K562 (cell line): ENCODE results near the gene POR. TPM values are rescaled to one million over a fixed set of nuclear protein-coding genes. Genes with fewer than 3 reads are reported as not detected.
A peak's percentile ranks its signal among the peaks of the same experiment; 100 is the strongest.

Experiments
- ARNT ChIP-seq, 2 experiments: fragments of 450-650 bp; IDR thresholded peaks; 2 replicates each; pipeline ENCODE4 v1.6.1; 2016; ENCODE audit warnings: mild to moderate bottlenecking in 1 of 2
- CC2D1A ChIP-seq: fragments of 450-650 bp; IDR thresholded peaks from 2 replicates; pipeline ENCODE4 v1.6.1; 2017; ENCODE audit warnings: mild to moderate bottlenecking
- MYBL2 ChIP-seq, 2 experiments: fragments of 450-650 bp in 1 of 2; sonication (generic) in 1 of 2; formaldehyde crosslinking in 1 of 2; IDR thresholded peaks; 2 replicates each; pipeline versions ENCODE4 v1.6.1 to v1.8.1; 2017 to 2022; ENCODE audit warnings: borderline replicate concordance in 1 of 2, inconsistent platforms in 1 of 2, low read depth in 1 of 2, mild to moderate bottlenecking in 1 of 2, missing genetic modification reagents in 1 of 2, moderate library complexity in 1 of 2
- NUFIP1 ChIP-seq: fragments of 450-650 bp; IDR thresholded peaks from 2 replicates; pipeline ENCODE4 v1.6.1; 2018; ENCODE audit not compliant: partially characterized antibody
- PHF8 ChIP-seq: fragments of 200-600 bp; sonication (generic); IDR thresholded peaks from 2 replicates; pipeline ENCODE4 v1.6.1; 2012; ENCODE audit warnings: mixed run types, mild to moderate bottlenecking, inconsistent platforms, low read length, moderate library complexity, borderline replicate concordance
- RFX1 ChIP-seq: fragments of 450-650 bp; IDR thresholded peaks from 2 replicates; pipeline ENCODE4 v1.6.1; 2016; ENCODE audit warnings: mild to moderate bottlenecking, moderate library complexity
- SLC30A9 ChIP-seq: fragments of 250-450 bp; sonication (Bioruptor Pico); IDR thresholded peaks from 2 replicates; pipeline ENCODE4 v1.8.0; 2022; ENCODE audit warnings: mild to moderate bottlenecking, moderate library complexity
- SRSF1 ChIP-seq: fragments of 200-400 bp; formaldehyde crosslinking; IDR thresholded peaks from 2 replicates; pipeline ENCODE4 v1.6.1; 2017; ENCODE audit warnings: mild to moderate bottlenecking, low read depth, low read length, moderate library complexity
- ZNF274 ChIP-seq: IDR thresholded peaks from 2 replicates; pipeline ENCODE4 v1.6.1; 2011; ENCODE audit warnings: low read depth, mild to moderate bottlenecking, low read length, moderate library complexity, borderline replicate concordance
- ZNF507 ChIP-seq: conservative IDR thresholded peaks from 2 replicates; pipeline ENCODE4 v1.6.1; 2017; ENCODE audit warnings: missing genetic modification characterization, missing compliant biosample characterization
- polyA plus RNA-seq, 8 experiments: library from polyadenylated mRNA; depleted of rRNA in 4 of 8; stranded (reverse) in 5 of 8; unstranded in 3 of 8; fragments of >200 nt; fragmentation: Nextera tagmentation in 2 of 8; fragmentation: Illumina TruSeq in 1 of 8; extraction: Ambion mirVana in 2 of 8; extraction: Trizol in 1 of 8; gene quantifications; 2 replicates each; pipeline versions ENCODE4 v1.2.1 to v1.2.3, GENCODE V29; 2011 to 2014; ENCODE audit warnings: inconsistent platforms in 1 of 8, missing spikeins in 1 of 8
- total RNA-seq, 7 experiments: library from RNA; depleted of rRNA in 6 of 7; stranded (reverse); fragments of >200 nt in 6 of 7; fragmentation: Illumina TruSeq in 2 of 7; extraction: Trizol in 2 of 7; gene quantifications; 2 replicates each; pipeline versions ENCODE4 v1.2.1 to v1.2.3, GENCODE V29; 2011 to 2021; ENCODE audit warnings: low replicate concordance in 1 of 7
- TF ChIP-seq, protein P1 (sequence below): sonication (generic); formaldehyde crosslinking; IDR thresholded peaks from 2 replicates; pipeline ENCODE4 v1.8.0; 2022; ENCODE audit warnings: mild to moderate bottlenecking, missing genetic modification reagents, borderline replicate concordance
- TF ChIP-seq, protein P2 (sequence below): fragments of 450-650 bp; IDR thresholded peaks from one replicate; pipeline ENCODE4 v1.6.1; 2018; ENCODE audit warnings: mild to moderate bottlenecking, moderate library complexity; ENCODE audit not compliant: partially characterized antibody
- TF ChIP-seq, protein P3 (sequence below), 3 experiments: IDR thresholded peaks in 2 of 3; conservative IDR thresholded peaks in 1 of 3; 2 replicates each; pipeline ENCODE4 v1.5.1; 2011 to 2012; ENCODE audit warnings: low read length in 3 of 3, mild to moderate bottlenecking in 3 of 3, control low read depth in 2 of 3, improper control_type of control experiment in 1 of 3, inconsistent platforms in 1 of 3, low read depth in 1 of 3, mixed read lengths in 1 of 3, moderate library complexity in 1 of 3; ENCODE audit not compliant: insufficient read depth in 2 of 3
- TF ChIP-seq, protein P4 (sequence below): fragments of 450-650 bp; IDR thresholded peaks from 2 replicates; pipeline ENCODE4 v1.6.1; 2014; ENCODE audit warnings: low read depth, mild to moderate bottlenecking, moderate library complexity, borderline replicate concordance
- TF ChIP-seq, protein P5 (sequence below): sonication (generic); formaldehyde crosslinking; IDR thresholded peaks from 2 replicates; pipeline ENCODE4 v1.8.0; 2022; ENCODE audit warnings: mild to moderate bottlenecking, missing genetic modification reagents
- TF ChIP-seq, protein P6 (sequence below): IDR thresholded peaks from 2 replicates; pipeline ENCODE4 v1.6.1; 2012; ENCODE audit warnings: low read depth, low read length, improper control_type of control experiment, borderline replicate concordance

POR gene
- total and polyA plus RNA-seq, 9 of the 15 experiments (the other 6 are each of a cell fraction or from before 2014, with no cell fraction given) = 4.7 to 142 (median 40.8) TPM

DNA sequence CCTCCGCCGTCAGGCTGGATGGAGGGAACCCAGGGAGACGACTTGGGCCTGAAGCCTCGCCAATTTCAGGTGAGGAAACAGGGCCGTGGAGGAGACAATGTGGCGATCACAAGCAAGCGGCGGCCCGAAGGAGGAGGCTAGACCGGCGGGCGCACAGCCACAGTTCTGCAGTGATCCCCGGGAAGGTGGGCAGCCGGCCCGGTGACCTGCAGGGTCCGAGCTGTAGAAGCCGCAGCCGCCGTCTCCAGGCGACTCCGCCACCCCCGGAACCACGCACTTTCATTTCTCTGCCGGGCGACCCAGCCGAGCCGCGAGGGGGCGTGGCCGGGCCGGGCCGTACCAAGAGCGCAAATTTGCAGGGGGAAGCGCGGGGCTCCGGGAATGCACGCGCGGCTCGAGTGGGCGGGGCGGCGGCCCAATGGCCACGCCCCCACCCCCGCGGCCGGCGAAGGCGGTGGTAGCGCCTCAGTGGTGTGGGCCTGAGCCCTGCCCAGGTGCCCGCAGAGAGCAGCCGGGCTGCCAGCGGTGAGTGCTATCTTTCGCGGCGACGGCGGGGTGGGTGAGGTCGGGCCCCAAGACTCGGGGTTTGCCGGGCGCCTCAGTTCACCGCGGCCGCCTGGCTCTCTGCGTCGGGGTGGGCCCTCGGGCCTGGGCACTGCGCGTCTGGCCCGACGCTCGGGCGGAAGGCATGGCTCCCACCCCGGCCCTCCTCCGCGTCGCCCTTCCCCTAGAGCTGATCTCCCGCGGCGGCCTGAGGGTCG is at the start of gene POR (continued):
- TF ChIP-seq, protein P1, sequence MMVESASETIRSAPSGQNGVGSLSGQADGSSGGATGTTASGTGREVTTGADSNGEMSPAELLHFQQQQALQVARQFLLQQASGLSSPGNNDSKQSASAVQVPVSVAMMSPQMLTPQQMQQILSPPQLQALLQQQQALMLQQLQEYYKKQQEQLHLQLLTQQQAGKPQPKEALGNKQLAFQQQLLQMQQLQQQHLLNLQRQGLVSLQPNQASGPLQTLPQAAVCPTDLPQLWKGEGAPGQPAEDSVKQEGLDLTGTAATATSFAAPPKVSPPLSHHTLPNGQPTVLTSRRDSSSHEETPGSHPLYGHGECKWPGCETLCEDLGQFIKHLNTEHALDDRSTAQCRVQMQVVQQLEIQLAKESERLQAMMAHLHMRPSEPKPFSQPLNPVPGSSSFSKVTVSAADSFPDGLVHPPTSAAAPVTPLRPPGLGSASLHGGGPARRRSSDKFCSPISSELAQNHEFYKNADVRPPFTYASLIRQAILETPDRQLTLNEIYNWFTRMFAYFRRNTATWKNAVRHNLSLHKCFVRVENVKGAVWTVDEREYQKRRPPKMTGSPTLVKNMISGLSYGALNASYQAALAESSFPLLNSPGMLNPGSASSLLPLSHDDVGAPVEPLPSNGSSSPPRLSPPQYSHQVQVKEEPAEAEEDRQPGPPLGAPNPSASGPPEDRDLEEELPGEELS (CRISPR knock-in tag) = peak; percentile 94
- TF ChIP-seq SLC30A9 (CRISPR knock-in tag) (no peak), RFX1 (peak; percentile 87), PHF8 (peak; percentile 99), ZNF507 (tag) (no peak), CC2D1A (no peak), ARNT (IDR thresholded peaks at IDR 0.05) (no peak), MYBL2 (IDR thresholded peaks at IDR 0.05; ENCODE audit: low read depth) (no peak), MYBL2 (CRISPR knock-in tag; IDR thresholded peaks at IDR 0.05; ENCODE audit: borderline replicate concordance) (no peak), ZNF274 (no peak), NUFIP1 (peak; percentile 86), SRSF1 (peak; percentile 37; the same call in 1 of the 2 replicates)
- TF ChIP-seq, protein P2, sequence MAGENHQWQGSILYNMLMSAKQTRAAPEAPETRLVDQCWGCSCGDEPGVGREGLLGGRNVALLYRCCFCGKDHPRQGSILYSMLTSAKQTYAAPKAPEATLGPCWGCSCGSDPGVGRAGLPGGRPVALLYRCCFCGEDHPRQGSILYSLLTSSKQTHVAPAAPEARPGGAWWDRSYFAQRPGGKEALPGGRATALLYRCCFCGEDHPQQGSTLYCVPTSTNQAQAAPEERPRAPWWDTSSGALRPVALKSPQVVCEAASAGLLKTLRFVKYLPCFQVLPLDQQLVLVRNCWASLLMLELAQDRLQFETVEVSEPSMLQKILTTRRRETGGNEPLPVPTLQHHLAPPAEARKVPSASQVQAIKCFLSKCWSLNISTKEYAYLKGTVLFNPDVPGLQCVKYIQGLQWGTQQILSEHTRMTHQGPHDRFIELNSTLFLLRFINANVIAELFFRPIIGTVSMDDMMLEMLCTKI = no peak
- TF ChIP-seq, protein P3, sequence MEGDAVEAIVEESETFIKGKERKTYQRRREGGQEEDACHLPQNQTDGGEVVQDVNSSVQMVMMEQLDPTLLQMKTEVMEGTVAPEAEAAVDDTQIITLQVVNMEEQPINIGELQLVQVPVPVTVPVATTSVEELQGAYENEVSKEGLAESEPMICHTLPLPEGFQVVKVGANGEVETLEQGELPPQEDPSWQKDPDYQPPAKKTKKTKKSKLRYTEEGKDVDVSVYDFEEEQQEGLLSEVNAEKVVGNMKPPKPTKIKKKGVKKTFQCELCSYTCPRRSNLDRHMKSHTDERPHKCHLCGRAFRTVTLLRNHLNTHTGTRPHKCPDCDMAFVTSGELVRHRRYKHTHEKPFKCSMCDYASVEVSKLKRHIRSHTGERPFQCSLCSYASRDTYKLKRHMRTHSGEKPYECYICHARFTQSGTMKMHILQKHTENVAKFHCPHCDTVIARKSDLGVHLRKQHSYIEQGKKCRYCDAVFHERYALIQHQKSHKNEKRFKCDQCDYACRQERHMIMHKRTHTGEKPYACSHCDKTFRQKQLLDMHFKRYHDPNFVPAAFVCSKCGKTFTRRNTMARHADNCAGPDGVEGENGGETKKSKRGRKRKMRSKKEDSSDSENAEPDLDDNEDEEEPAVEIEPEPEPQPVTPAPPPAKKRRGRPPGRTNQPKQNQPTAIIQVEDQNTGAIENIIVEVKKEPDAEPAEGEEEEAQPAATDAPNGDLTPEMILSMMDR (IDR thresholded peaks at IDR 0.05 in 2 of 3, conservative IDR thresholded peaks at IDR 0.05 in 1 of 3; ENCODE audit: insufficient read depth in 2 of 3, low read depth in 1 of 3, low read length in 3 of 3) = peak in 2 of 3 experiments; percentile 5 to 25; a peak in 2 of 6 replicates
- TF ChIP-seq, protein P4, sequence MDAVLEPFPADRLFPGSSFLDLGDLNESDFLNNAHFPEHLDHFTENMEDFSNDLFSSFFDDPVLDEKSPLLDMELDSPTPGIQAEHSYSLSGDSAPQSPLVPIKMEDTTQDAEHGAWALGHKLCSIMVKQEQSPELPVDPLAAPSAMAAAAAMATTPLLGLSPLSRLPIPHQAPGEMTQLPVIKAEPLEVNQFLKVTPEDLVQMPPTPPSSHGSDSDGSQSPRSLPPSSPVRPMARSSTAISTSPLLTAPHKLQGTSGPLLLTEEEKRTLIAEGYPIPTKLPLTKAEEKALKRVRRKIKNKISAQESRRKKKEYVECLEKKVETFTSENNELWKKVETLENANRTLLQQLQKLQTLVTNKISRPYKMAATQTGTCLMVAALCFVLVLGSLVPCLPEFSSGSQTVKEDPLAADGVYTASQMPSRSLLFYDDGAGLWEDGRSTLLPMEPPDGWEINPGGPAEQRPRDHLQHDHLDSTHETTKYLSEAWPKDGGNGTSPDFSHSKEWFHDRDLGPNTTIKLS = no peak; the same call in 1 of the 2 replicates
- TF ChIP-seq, protein P5, sequence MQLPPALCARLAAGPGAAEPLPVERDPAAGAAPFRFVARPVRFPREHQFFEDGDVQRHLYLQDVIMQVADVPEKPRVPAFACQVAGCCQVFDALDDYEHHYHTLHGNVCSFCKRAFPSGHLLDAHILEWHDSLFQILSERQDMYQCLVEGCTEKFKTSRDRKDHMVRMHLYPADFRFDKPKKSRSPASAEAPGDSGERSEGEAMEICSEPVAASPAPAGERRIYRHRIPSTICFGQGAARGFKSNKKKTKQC = no peak; the same call in 1 of the 2 replicates
- TF ChIP-seq, protein P6, sequence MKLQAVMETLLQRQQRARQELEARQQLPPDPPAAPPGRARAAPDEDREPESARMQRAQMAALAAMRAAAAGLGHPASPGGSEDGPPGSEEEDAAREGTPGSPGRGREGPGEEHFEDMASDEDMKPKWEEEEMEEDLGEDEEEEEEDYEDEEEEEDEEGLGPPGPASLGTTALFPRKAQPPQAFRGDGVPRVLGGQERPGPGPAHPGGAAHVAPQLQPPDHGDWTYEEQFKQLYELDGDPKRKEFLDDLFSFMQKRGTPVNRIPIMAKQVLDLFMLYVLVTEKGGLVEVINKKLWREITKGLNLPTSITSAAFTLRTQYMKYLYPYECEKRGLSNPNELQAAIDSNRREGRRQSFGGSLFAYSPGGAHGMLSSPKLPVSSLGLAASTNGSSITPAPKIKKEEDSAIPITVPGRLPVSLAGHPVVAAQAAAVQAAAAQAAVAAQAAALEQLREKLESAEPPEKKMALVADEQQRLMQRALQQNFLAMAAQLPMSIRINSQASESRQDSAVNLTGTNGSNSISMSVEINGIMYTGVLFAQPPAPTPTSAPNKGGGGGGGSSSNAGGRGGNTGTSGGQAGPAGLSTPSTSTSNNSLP = peak; percentile 83; the same call in 1 of the 2 replicates
